Glutamatergic neuron (in vitro differentiated cells): Measurements from ENCODE around the gene PFKL. TPM values are rescaled to one million over a fixed set of nuclear protein-coding genes. Genes with fewer than 3 reads are reported as not detected.

Experiments
- DNase-seq: peaks from one replicate; pipeline ENCODE4 v3.0.0; 2022
- H3K27ac Mint-ChIP-seq: one replicate; pipeline ENCODE4 v1.8.0; 2020; ENCODE audit warnings: mild to moderate bottlenecking, mixed read lengths, inconsistent platforms; ENCODE audit not compliant: unreplicated experiment
- H3K27me3 Mint-ChIP-seq: one replicate; pipeline ENCODE4 v1.8.0; 2020; ENCODE audit warnings: mild to moderate bottlenecking, moderate library complexity, mixed read lengths, inconsistent platforms; ENCODE audit not compliant: unreplicated experiment
- H3K36me3 Mint-ChIP-seq: one replicate; pipeline ENCODE4 v1.8.0; 2020; ENCODE audit warnings: mild to moderate bottlenecking, mixed read lengths, inconsistent platforms; ENCODE audit not compliant: unreplicated experiment
- H3K4me1 Mint-ChIP-seq: one replicate; pipeline ENCODE4 v1.8.0; 2020; ENCODE audit warnings: mild to moderate bottlenecking, low read depth, mixed read lengths, inconsistent platforms; ENCODE audit not compliant: unreplicated experiment
- H3K4me3 Mint-ChIP-seq: one replicate; pipeline ENCODE4 v1.8.0; 2020; ENCODE audit warnings: mild to moderate bottlenecking, mixed read lengths, inconsistent platforms; ENCODE audit not compliant: unreplicated experiment
- H3K9me3 Mint-ChIP-seq: one replicate; pipeline ENCODE4 v1.8.0; 2020; ENCODE audit warnings: mild to moderate bottlenecking, moderate library complexity, mixed read lengths, inconsistent platforms; ENCODE audit not compliant: unreplicated experiment
- CTCF ChIP-seq: fragments of 200-600 bp; sonication (generic); IDR thresholded peaks from one replicate; pipeline ENCODE4 v1.5.0; 2021; ENCODE audit not compliant: partially characterized antibody, unreplicated experiment
- total RNA-seq: library from RNA; stranded (reverse); fragmentation: NEBNext Ultra II Directional; extraction: Animal tissue kit (Norgen Biotek cat#: 25700); gene quantifications from one replicate; pipeline ENCODE4 v1.2.1, GENCODE V29; 2021; ENCODE audit not compliant: unreplicated experiment

The PFKL gene
- total RNA-seq, 1 donor from 2014 or later, result 48.6 TPM

GRCh38 chr21:44322621-44323325 is 22.9 kb downstream of the PFKL start:
- Mint-ChIP-seq H3K9me3 (no peaks in the 10 kb centered on the region), H3K36me3 (no peaks in the 10 kb centered on the region), H3K4me1 (no peaks in the 10 kb centered on the region), H3K27ac (no peak overlapping the region), H3K27me3 (peaks cover 2% of the 10 kb centered on the region), H3K4me3 (no peak overlapping the region)
- no peak for TF ChIP-seq CTCF
- DNase-seq, result no peak

GRCh38 chr21:44323591-44323990 is 23.7 kb downstream of the PFKL start:
- no peak for TF ChIP-seq CTCF

GRCh38 chr21:44324106-44324853 is 24.4 kb downstream of the PFKL start:
- Mint-ChIP-seq H3K4me1 (no peaks in the 10 kb centered on the region), H3K9me3 (no peaks in the 10 kb centered on the region), H3K4me3 (no peak overlapping the region), H3K36me3 (no peaks in the 10 kb centered on the region), H3K27me3 (peaks cover 6% of the 10 kb centered on the region), H3K27ac (no peak overlapping the region)
- DNase-seq, result no peak
- TF ChIP-seq CTCF, result no peak

More at GRCh38 chr21:44323591-44323990, 23.7 kb downstream of the PFKL start:
- no peak for DNase-seq
- Mint-ChIP-seq H3K4me1 (no peaks in the 10 kb centered on the region), H3K9me3 (no peaks in the 10 kb centered on the region), H3K27ac (no peak overlapping the region), H3K36me3 (no peaks in the 10 kb centered on the region), H3K27me3 (peaks cover 5% of the 10 kb centered on the region), H3K4me3 (no peak overlapping the region)

GRCh38 chr21:44324854-44325107 is 24.9 kb downstream of the PFKL start:
- Mint-ChIP-seq H3K9me3 (no peaks in the 10 kb centered on the region), H3K4me3 (no peak overlapping the region)
- no peak for TF ChIP-seq CTCF

GRCh38 chr21:44325386-44326271 is 25.8 kb downstream of the PFKL start:
- Mint-ChIP-seq H3K27me3 (peaks cover 5% of the 10 kb centered on the region), H3K36me3 (no peaks in the 10 kb centered on the region), H3K9me3 (no peaks in the 10 kb centered on the region), H3K4me1 (no peaks in the 10 kb centered on the region), H3K27ac (no peak overlapping the region), H3K4me3 (no peak overlapping the region)
- TF ChIP-seq CTCF, result no peak
- no peak for DNase-seq

More at GRCh38 chr21:44324854-44325107, 24.9 kb downstream of the PFKL start:
- no peak for DNase-seq
- peaks cover 7% of the 10 kb centered on the region for H3K27me3 Mint-ChIP-seq
- H3K4me1 Mint-ChIP-seq, result no peaks in the 10 kb centered on the region
- H3K36me3 Mint-ChIP-seq, result no peaks in the 10 kb centered on the region
- H3K27ac Mint-ChIP-seq, result no peak overlapping the region
